CD4-positive, alpha-beta T cell treated with Interleukin-12 subunit alpha and Interleukin-12 subunit beta, for 1 hour (primary cell): ENCODE results near the gene SEC61A2.
"Not testable (repeated sequence)": the region's sequence is repeated elsewhere in the genome, so short reads cannot be mapped to it uniquely, and the experiment has no call there.

ENCODE experiments used
- DNase-seq: peaks from one replicate; pipeline ENCODE4 v3.0.0-alpha.2; 2020

Gene SEC61A2

GRCh38 chr10:12162927-12163326 lies 33.5 kb downstream of the SEC61A2 start:
- no peak for DNase-seq

DNA sequence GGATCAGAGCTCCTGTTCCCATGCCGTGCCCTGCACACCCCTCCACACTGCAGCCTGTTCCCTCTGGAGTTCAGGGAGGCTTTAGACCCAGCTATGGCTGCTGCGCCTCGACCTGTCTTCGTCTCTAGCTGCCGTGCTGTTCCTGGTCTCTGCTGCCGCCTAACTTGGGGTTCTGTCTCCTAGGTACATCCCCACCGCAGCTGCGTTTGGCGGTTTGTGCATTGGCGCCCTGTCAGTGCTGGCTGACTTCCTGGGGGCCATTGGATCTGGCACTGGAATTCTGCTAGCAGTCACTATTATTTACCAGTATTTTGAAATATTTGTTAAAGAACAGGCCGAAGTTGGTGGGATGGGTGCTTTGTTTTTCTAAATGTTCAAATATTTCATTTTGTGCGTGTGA lies 34.6 kb downstream of the SEC61A2 start:
- DNase-seq, result no peak

DNA sequence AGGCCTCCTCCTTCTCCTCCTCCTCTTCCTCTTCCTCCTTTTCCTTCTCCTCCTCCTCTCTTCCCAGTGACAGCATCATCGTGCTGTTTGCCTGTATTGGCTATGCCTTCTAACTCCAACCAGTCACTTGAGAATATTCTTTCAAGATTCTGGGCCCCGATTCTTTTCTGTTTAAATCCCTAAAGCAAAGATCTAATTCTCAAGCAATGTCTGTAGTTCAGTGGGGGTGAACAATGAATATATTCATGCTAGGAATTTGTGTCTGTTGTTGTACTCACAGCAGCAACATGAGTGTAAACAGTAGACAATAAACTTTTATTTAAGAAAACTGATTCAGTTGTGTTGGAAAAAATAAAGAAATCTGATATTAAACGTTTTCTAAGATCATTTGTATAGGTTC lies 35.6 kb downstream of the SEC61A2 start:
- DNase-seq, result no peak

DNA sequence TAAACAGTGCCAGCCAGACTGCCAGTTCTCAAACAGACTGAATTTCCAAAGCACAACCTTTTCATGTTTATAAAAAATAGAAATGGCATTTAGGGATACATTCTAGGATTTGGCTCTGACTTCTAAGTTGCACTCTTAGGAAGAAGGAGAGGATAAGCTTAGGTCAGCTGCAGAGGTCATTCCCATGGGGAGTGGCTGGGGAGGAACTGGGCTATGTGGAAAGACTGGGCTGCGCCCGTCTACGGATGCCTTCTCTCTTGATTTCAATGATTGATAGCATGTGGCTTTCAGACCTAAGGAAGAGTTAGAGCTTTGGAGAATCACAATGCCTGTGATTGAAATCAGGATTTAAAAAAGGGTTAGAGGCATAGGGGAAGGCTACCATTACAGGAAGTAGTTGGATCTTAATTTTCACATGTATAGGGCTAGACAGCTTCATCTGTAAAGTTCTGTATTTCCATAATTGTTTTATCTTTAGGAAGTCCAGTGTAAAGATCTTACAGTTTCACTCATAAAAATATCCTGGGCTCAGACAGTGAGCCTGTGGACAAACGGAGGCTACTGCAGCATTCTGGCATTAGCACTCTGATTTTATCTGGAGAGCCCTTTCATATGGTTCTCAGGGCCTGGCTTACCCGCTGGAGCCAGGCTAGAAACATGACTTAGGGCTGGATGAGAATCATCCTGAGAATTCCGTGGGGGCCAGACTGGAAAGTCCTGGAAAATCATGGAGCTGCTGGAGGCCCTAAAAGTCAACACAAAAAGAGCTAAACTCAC lies 36.7 kb downstream of the SEC61A2 start:
- no peak for DNase-seq

DNA sequence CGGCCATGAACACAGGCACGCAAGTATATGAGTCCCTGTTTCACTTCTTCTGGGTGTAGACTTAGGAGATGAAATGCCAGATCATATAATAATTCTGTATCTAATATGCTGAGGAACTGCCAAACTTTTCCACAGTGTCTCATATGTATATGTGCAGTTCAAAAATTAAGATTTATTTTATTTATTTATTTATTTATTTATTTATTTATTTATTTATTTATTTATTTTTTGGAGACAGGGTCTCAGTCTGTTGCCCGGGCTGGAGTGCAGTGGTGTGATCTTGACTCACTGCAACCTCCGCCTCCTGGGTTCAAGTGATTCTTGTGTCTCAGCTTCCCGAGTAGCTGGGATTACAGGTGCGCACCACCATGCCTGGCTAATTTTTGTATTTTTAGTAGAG lies 42.0 kb downstream of the SEC61A2 start:
- not testable (repeated sequence) for DNase-seq

DNA sequence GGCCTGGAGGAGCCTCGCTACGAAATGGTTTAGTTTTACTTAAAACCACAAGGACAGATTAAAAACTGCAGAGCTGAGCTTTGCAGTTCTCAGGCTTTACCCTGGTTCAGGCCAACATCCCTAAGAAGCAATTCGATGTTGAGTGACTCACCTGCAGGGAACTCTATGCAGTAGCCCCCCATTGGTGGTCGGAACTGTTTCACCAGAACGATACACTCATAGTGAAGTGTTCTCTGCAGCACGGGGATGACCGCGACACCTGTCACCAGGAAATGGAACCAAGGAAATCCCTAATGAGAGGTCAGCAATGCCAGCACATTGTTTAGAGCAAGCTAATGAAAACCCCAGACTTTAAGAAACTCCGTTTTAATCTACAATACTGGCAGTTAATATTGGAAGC lies 48.2 kb downstream of the SEC61A2 start:
- DNase-seq, result no peak

DNA sequence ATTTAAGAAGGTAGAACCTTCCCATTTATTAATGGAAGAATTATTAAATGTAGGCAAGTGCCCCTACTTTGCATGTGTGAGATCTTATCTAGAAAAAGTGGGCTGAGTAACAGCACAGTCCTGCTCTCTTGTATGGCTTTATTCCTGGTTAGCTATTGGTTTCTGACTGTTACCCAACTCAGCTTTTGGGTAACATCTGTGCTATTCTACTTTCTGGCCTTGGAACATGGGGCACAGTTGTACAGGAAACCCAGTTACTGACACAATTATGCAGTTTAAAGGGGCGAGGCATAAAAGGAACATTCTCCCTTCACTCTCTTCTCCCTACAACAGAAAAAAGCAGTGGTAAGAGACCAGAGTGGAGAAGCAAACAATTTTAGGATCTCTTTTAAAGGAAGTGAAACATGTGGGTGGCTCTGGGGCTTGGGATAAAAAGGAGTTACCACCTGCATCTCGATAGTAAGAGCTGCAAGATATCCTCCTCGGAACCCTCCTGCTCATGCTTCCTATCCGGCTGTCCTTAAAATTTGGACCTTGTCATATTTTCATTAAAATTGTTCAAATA lies 50.2 kb downstream of the SEC61A2 start:
- DNase-seq, result no peak

DNA sequence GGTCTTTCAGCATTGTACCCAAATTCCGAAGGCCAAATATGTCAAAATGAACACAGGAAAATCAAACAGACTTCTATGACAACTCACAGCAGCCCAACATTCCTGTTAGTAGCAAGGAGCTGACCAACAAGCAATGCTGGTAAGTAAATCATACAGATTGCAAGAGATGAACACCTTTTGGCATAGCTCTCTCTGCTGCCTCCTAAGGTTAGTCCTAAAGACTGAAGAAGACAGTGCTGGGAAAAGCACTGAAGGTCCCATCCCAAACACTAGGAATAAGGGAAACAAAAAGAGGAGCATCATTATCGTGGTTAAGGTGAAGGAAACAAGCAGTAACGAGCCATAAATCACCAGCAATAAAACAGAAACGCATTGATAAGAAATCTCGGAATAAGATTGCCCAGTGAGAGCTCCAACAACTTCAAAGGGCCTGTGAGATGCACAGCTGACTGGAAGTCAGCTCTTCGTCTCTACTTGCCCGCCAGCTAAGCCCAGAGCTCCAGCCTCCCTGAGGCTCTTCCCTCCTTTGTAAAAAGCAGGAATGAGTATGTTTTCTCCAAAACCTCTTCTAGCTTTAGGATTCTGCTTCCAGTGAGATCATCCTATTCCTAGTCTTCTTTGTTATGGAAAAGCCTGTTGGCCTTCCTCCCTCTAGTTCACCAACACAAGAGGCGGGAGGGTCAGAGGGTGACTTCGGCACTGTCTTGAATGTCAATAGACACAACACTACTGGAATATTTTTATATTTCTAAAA lies 50.9 kb downstream of the SEC61A2 start:
- DNase-seq, result no peak

DNA sequence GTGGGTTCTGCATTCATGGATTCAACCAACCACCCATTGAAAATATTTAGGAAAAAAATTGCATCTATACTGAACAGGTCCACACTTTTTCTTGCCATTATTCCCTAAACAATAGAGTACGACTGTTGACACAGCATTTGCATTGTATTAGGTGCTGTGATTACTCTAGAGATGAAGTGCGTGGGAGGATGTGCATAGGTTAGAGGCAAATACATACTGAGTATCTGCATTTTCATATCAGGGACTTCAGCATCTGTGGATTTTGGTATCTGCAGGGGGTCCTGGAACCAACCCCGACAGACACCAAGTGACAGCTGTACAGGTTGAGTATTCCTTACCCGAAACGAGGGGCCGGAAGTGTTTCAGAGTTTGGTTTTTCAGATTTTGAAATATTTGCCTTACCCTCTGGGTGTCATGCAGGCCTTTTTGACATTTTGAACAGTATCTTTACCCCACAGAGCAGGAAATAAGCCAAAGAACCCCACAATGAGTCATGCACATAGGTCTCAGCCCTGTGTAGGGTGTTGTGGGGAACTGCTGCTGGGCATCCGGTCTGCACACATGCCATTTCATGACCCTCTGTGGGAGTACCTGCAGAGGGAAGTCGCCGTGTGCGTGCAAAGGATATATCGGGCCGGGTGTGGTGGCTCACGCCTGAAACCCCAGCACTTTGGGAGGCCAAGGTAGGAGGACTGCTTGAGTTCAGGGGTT lies 51.7 kb downstream of the SEC61A2 start:
- peak; percentile 78 for DNase-seq

DNA sequence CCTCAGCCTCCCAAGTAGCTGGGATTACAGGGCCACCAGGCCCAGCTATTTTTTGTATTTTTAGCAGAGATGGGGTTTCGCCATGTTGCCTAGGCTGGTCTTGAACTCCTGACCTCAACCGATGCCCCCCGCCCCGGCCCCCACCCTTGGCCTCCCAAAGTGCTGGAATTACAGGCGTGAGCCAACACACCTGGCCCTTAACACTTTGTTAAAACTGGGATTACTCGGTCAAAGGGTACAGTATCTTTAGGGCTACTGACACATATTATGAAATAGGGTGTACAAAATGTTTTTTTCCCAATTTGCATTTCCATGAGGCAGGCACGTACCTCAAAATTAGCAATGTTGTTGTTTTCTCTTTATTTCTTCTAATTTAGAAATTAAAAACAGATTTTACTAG lies 54.7 kb downstream of the SEC61A2 start:
- no peak for DNase-seq

DNA sequence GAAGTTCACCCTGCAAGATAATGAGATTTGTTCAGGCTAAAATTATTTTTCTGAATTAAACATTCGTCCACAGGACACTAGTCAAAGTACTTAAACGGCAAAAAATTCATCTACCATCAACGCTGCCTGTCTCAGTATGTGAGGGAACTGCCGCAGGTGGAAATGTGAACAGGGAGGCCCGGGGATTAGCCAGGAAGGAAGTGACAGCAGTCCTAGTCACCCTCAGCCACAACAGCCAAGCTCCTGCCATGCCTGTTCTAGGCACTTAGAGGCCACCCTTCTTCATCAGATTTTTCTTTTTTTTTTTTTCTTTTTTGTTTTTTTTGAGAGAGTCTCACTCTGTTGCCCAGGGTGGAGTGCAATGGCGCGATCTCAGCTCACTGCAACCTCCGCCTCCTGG lies 56.8 kb downstream of the SEC61A2 start:
- DNase-seq, result peak; percentile 8

- no peak for DNase-seq
Observed at GRCh38 chr10:12187321-12187905, 57.9 kb downstream of the SEC61A2 start.

DNA sequence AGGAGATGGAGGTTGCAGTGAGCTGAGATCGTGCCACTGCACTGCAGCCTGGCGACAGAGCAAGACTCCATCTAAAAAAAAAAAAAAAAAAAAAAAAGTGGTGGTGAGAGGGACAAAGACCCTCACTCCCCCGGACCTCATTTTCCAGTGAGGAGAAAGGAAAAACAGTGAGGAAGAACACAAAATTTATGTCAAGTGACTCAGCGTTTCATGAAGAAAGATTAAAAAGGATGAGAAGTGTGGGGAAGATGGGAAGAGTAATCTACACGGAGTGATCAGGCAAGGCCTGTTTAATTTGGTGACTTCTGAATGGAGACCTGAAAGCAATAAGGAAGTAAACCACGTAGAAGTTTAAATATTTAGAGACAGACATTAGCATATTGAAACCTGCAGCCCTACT lies 59.2 kb downstream of the SEC61A2 start:
- DNase-seq, result no peak

- no peak for DNase-seq
Observed at GRCh38 chr10:12189426-12189825, 59.9 kb downstream of the SEC61A2 start.

DNA sequence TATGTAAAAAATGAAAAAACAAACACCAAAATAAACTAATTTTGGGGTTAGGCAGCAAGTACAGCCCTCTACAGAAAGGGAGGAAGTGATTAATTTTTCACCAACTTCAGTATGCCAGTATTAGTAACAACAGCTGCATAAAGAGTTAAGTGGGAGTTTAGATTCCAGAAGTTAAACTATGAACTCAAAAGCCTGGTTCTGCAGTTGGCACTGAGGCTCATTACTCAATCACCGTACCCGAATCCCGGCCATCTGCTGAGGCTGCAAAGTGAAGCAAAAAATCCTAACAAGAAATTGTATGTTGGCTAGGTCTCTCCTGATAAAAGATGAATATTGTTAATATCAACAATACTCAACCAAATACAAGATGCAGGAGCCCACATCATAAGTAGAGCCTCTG lies 62.2 kb downstream of the SEC61A2 start:
- DNase-seq, result no peak

- no peak for DNase-seq
Observed at GRCh38 chr10:12193193-12193592, 63.7 kb downstream of the SEC61A2 start.

- DNase-seq, result peak; percentile 36
Observed at GRCh38 chr10:12194752-12195271, 65.3 kb downstream of the SEC61A2 start.

- DNase-seq, result no peak
Observed at GRCh38 chr10:12195281-12195602, 65.8 kb downstream of the SEC61A2 start.

DNA sequence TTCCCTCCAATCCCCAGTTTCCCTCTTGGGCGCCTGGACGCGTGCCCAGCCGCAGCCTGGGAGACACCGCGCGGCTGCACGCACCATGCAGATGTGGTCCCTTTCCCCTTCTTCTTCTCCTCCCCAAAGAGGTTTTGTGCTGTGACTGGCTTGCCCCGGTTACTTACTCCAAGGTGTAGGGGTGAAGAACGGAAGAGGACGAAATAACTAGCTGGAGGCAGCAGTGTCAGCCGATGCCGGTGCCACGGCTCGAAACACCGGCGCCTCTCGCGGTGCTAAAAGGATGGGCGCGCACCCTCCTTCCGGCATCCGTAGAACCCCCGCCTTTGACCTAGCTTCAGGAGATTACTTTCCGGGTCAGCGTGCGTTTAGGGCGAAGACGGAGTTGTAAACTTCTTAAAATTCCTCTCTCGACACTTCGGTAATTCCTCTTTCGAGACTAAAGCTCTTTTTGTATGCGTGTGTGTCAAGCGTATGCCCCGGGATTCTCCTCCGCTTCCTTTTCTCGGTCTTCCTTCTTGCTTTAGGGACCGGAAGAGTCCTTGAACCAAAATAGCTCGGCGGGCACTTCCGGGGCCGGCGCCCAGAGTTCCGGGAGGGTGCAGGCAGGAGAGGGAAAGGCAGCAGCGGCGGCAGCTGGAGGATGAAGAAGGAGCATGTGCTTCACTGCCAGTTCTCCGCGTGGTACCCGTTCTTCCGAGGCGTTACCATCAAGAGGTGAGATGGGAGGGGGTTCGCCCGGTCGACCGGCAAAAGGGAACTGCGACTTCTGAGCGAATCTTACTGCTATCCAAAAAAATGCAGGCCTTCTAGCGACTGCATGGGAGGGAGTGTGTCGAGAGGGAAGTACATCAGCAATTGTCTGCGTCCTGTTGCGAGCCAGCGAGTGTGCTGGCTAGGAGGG lies 66.4 kb downstream of the SEC61A2 start, which contains the start of the genes CDC123 and NUDT5:
Gene CDC123 (plus strand): TSS at position 586 of the 904 bp plus-strand sequence. CDS start 58 bp downstream, at position 644.
Gene NUDT5 (minus strand): TSS at position 289 of the 904 bp plus-strand sequence. CDS start 9,600 bp downstream, outside the sequence.
- peak; percentile 85 for DNase-seq

DNA sequence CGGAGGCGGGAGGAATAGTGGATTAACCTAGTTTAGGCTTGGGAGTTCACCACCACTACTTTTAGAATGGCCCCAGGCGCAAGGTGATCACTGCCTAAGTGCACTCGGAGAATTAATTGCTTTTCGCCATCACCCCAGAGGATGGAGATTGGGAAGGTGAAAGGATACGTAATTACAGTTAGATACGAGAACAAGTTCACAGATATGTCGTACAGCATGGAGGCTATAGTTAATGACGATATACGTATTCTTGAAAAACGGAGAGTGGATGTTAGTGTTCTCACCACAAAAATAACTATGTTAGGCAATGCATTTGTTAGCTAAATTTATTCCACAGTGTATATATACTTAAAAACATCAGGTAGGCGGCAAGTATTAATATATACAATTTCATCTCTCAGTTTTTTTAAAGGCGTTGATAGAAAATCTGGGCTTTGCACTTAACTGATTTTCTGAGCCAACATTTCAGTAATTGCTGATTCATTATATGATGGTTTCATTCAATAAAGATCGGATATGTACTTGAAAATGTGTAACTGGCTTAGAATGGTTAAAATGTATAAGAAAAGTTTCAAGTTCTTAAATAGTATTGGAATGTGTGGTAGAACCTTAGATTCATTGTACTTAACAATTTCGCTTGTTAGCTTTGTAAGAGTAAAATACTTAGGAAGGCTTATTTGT lies 67.2 kb downstream of the SEC61A2 start:
- no peak for DNase-seq

DNA sequence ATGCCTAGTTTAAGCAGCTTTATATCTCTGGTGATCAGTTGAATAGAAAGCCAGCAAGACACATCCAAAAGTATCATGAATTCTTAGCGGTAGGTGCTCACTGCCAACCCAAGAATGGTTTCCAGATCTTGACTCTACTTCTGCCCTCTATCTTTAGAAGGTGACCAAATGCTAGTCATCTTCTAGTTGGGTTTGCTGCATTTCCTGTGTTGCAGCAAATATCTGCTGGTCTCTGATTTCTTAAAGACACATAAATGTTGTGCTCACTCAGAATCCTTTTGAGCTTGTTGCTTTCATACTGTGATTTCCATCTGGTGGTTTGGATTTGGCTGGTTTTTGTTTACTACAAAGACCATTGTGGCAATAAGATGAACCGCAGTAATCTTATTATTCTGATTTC lies 68.7 kb downstream of the SEC61A2 start:
- no peak for DNase-seq
